Measurements from ENCODE around the gene CALML3.
"Not testable (repeated sequence)": the region's sequence is repeated elsewhere in the genome, so short reads cannot be mapped to it uniquely, and the experiment has no call there.

The CALML3 gene

DNA sequence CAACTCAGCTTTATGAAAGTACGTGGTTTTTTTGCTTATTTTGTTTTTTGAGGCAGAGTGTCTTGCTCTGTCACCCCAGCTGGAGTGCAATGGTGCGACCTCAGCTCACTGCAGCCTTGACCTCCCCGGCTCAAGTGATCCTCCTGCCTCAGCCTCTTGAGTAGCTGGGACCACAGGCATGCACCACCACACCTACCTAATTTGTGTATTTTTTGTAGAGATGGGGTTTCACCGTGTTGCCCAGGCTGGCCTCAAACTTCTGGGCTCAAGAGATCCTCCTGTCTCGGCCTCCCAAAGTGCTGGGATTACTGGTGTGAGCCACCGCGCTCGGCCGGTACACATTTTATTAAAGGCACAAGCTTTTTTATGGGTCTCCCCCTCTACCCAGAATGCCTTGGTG is 34.3 kb downstream of the CALML3 start:
- not testable (repeated sequence) for DNase-seq

GRCh38 chr10:5559642-5560141 is 34.9 kb downstream of the CALML3 start:
- DNase-seq = no peak

DNA sequence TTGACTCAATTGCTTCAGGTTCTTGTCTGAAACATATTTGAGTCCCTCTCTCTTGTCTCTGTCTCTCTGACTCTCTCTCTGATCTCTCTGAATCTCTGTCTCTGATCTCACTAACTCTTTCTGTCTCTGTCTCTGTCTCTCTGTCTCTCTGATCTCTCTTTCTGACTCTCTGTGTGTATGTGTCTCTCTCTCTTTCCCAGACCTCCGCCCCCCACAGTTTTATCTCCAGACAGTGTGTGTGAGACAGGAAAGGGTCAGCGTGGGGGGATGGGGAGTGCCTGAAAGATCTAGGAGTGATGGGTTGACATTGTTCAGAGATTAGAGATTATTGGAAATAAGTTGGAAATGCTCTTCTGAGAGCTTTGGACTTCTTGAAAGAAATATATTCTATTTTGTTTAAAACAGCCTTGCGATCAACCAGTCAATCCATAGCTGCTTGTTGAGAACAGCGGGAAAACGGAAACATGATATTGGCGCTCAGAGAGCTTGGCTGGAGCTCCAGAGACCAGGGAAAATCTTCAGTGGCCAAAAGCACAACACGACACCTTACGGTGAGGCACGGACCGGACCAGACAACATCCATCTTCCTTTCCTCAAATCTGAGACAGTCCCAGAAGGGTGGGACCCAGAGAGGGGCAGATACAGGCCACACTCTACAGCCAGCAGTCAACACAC is 35.5 kb downstream of the CALML3 start:
- DNase-seq = no peak

DNA sequence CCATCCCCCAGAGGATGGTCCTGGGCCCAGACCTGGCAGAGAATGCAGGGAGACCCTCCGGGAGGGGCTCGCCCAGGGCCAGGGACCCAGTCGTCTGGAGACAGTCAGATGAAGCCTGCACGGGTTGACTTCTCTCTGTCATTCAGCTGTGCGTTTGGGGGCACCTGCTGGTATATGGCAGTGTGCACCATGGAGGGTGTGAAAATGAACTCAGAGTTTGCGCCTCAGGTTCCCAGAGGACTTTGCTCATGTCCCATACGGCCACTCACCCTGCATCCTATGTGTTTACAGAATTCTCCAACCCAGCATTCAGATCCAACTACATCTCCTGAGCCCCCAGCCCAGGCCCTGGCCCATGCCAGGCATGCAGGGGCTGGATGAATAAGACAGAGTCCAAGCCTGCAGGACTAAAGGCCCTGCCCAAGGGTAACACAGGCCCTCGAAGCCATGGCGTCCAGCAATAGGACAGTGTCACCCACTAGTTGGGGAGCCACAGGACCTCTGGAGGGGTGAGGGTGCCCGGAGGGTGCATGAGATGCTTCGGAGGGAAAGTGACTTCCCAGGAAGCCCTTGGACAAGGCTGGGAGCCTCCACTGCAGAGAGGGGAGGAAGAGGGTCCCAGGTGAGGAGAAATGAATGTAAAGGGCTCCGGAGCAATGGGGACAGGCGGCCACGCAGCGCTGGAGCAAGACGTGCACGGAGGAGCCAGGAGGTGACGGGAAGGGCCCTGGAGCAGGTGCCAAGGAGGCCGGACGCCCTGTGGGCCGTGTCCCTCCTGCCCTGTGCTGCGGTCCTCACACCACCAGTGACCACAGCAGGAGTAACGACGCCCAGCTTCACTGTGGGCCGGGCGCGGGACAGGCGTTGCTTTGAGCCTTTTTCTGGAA is 36.3 kb downstream of the CALML3 start:
- no peak for DNase-seq

GRCh38 chr10:5561704-5562645 is 37.2 kb downstream of the CALML3 start:
- DNase-seq = no peak

- no peak for DNase-seq
Observed at GRCh38 chr10:5563321-5563961, 38.7 kb downstream of the CALML3 start.

DNA sequence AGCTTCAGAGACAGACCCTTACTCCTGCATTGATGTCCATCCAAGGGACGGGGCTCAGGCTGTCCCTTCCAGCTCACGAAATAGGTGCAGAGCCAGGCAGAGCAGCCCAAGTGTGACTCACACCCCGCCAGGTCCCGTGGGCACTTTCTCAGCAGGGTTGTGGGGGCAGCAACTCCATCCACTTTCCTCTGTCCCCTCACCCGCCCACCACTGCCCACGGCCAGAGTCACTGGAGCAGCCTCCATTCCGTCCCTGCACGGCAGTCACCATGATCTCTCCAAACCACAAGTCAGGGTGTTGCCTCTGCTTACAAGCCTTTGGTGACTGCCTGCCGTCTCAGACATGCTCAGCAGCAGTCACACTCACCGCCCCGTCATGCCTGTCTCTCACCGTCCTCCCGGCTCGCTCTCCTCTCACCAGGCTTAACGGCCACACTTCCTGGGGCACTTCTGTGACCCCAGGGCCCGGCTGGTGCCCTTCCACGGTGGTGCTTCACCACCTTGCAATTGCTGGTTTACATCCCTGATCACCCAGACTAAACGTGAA is 39.3 kb downstream of the CALML3 start:
- DNase-seq = peak; percentile 43

DNA sequence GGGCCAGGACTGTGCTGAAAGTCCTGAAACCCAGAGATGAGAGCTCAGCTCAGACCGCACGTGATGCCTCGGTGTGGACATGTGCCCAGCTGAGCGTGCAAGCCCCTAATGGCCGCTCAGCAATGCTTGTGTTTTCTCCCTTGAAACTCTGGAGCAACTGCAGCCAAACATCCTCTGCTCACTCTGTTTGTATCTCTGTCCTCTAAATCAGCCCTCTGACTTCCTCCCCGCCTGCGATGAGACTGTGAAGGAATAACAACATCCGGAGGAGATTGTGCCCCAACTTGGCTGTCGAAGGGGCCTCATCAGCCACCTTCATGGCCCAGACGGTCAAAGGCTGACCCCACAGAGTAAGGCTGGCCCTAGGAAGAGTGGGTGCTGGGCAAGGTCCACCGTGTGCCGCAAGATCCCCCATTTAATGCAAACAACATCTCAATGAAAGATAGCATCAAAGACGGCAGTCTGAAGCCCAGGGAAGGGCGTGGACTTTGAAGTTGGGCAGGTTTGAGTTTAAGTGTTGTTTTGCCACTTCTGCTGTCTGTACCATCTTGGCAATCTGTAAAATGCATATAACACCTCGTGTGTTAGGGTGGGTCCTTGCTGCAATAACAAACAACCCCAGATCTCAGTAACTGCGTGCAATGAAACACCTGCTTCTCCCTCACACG is 39.9 kb downstream of the CALML3 start:
- peak; percentile 21 for DNase-seq

GRCh38 chr10:5565205-5565545 is 40.4 kb downstream of the CALML3 start:
- DNase-seq = no peak

- no peak for DNase-seq
Observed at GRCh38 chr10:5565671-5566581, 41.2 kb downstream of the CALML3 start.

DNA sequence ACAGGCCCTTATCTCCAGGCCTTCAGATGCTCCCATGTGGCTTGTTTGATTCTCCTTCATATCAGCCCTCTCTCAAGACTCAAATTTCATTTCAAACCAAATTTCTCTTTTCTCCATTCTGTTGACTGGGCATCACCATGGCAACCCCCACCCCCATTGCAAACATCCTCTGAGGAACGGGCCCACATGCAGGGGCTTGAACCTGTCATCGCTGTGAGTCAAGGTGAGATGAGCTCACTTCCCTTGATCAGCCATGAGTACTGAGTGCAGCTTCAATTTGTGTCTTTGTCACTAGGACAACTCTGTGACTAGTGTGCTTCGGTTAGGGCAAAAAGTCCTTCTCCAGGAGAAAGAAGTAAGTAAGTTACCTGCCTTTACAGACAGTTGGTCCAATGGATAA is 41.9 kb downstream of the CALML3 start:
- DNase-seq = no peak

DNA sequence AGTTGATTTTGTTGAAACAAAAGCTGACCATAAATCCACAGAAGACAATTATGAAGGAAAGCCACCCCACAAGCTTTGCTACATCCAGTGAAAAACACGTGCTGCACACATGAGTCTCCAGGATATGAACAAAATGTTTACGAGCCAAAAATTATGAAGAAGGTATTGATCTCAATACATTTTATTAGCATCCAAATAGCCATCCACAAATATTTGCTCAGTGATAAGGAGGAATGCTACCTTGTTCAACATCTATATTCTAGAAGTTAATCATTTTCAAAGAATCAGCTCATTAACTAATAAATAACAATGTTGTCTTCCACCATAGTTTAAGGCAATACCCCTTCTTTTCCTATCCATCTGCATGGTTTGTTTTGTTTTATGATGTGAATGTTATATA is 42.7 kb downstream of the CALML3 start:
- no peak for DNase-seq

- no peak for DNase-seq
Observed at GRCh38 chr10:5568984-5569383, 44.2 kb downstream of the CALML3 start.

DNA sequence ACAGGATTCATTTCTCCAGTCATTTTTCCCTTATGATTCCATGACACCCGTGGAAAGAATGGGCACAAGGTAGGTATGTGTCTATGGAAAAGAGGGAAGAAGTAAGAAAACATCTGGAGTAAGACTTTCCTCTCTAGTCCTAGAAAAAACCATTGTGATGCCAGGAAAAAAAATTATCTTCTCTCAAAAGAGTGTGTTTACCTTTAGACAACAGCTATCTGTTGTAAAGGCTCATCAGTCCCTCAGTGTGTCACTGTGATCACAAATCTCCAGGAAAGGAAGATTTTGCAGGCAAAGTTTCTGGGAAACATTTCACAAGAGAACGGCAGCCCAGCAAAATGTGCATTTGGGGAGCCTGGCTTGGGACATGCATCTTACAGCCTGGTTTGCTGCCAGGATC is 44.8 kb downstream of the CALML3 start:
- DNase-seq = no peak

DNA sequence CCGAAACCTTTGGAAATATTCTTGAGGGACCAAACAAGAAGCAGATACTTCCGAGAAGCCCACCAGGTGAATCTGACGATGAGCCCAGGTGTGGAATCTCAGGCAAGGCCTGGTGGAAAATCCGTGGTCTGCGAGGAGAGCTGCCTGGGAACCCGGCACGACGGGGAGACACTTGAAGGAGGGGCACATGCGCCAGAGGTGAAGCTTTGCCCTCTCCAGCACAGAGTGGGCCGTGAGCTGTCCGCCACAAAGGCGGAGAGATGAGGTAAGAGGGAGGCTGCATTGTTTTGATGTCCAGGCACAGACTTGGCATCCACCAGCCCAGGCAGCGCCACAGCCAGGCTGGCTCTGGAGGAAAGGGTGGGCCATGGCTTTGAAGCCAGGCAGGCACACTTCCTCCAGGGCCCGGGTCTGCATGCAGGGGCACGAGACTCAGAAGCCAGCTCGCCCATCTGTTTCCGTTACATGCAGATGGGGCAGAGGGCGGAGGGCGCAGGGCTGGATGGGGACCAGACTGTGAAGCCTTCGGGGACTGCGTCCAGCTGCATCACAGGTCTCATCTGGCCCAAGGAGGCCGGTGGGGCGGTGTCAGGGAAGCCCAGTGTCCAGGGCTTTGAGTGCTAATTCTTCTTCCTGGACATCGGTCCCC is 45.4 kb downstream of the CALML3 start:
- DNase-seq = no peak

DNA sequence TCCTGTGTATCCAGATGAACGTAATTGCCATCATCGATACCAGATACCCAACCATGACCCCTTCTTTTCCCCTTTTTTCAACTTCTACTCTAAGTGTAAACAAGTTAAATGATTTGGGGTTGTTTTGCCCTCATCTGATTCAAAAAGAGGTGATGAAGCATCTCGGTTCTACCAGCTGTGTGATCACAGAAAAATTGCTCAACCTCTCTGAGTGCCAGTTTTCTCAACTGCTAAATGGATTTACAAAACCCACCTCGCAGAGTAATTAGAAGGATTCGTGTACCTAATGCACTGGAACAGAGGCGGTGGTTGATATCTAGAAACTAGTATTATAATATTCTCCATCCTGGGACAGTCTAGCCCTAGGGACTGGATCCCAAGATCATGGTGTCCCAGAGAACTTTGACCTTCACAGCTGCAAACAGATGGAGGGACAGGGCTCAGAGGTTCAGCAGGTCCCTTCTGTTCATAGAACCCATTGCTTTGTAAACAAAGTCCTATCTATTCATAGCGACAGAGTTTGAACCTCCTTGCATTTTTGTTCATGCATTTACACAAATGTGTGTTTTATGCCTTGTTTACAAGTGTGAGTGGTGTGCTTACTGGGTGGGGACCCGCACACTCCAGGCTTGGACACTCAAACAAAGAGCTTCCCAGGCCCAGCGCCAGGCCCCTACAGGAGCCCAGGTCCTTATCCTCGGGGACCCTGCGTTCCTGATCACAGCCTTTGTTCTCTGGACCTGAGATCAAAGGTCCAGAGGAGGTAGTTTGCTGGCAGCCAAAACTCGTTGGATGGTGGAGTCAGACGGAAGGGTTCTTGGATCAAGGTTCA is 46.4 kb downstream of the CALML3 start:
- DNase-seq = no peak

DNA sequence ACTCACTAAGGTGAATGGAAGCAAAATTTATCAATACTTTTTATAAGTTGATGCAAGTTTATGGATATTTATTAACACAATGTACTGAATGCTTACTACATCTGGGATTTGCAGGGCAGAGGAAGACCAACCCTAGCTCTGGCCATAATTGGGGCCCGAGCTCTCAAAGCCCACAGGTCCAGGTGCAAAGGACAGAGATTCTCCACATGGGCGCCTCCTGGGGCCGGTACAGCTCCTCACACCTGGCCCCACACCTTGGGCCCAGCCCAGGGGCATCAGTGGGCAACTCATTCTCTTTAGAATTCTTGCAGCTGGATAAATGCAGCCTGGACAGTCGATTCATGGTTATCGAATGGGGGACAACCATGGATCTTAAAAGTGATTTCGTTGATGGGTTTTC is 47.1 kb downstream of the CALML3 start:
- DNase-seq = no peak

- DNase-seq = no peak
Observed at GRCh38 chr10:5573319-5573950, 48.7 kb downstream of the CALML3 start.
